Thyroid gland (tissue), 4 donors: ENCODE data around the gene FEN1.

Experiments used
- POLR2A ChIP-seq, 2 donors: fragments of 450-650 bp; IDR thresholded peaks; one replicate each; pipeline ENCODE4 v1.6.1; 2017; ENCODE audit warnings: antibody characterized with exemption in 2 of 2, mild to moderate bottlenecking in 2 of 2, moderate library complexity in 1 of 2
- TF ChIP-seq, protein P1 (sequence below), 6 experiments: fragments of 200-600 bp in 3 of 6; fragments of 450-650 bp in 3 of 6; sonication (generic) in 3 of 6; IDR thresholded peaks; one replicate each; pipeline ENCODE4 v1.5.1; 2016 to 2019; ENCODE audit warnings: antibody characterized with exemption in 6 of 6, mild to moderate bottlenecking in 2 of 6, inconsistent platforms in 1 of 6, moderate library complexity in 1 of 6

DNA sequence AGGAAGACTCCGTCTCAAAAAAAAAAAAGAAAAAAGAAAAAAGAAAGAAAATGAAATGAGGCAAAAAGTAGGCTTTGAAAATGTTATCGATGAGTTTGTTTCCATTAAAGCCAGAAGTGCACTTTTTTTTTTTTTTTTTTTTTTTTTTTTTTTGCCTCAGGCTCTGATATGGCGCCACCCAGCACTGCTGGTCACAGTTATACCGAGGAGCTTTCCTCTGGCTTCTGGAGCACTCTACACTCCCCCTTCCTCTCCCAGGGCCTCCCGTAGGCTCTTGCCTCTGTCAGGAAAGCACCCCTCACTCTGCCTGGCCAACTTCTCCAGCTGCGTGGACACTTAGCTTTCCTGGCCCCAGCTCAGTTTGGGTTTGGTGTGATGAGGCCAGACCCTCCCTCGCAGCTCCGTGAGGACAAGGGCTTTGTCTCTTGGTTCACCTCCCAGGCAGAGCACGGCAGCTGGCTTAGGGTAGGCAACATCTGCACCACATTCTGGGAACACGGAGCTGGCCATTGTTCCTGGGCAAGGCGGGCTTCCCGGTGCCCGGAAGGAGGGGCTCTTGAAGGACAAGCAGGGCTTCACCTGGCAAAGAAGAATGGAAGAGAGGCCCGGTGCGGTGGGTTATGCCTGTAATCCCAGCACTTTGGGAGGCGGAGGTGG is 52.3 kb downstream of the FEN1 start:
- TF ChIP-seq, protein P1, sequence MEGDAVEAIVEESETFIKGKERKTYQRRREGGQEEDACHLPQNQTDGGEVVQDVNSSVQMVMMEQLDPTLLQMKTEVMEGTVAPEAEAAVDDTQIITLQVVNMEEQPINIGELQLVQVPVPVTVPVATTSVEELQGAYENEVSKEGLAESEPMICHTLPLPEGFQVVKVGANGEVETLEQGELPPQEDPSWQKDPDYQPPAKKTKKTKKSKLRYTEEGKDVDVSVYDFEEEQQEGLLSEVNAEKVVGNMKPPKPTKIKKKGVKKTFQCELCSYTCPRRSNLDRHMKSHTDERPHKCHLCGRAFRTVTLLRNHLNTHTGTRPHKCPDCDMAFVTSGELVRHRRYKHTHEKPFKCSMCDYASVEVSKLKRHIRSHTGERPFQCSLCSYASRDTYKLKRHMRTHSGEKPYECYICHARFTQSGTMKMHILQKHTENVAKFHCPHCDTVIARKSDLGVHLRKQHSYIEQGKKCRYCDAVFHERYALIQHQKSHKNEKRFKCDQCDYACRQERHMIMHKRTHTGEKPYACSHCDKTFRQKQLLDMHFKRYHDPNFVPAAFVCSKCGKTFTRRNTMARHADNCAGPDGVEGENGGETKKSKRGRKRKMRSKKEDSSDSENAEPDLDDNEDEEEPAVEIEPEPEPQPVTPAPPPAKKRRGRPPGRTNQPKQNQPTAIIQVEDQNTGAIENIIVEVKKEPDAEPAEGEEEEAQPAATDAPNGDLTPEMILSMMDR (IDR thresholded peaks at IDR 0.05) = no peak
- TF ChIP-seq POLR2A (IDR thresholded peaks at IDR 0.05) = no peak
